ENCODE measurements around the gene CPED1.
"Not testable (repeated sequence)": the region's sequence is repeated elsewhere in the genome, so short reads cannot be mapped to it uniquely, and the experiment has no call there.

The CPED1 gene

GRCh38 chr7:121186746-121187145 lies 198.2 kb downstream of the CPED1 start:
- DNase-seq (ENCODE audit: low spot score), result no peak

GRCh38 chr7:121187222-121187621 lies 198.7 kb downstream of the CPED1 start:
- no peak for DNase-seq (ENCODE audit: low spot score)

GRCh38 chr7:121187676-121188075 lies 199.2 kb downstream of the CPED1 start:
- DNase-seq (ENCODE audit: low spot score), result no peak

GRCh38 chr7:121192834-121193233 lies 204.3 kb downstream of the CPED1 start:
- DNase-seq (ENCODE audit: low spot score), result no peak

GRCh38 chr7:121195010-121195409 lies 206.5 kb downstream of the CPED1 start:
- DNase-seq (ENCODE audit: low spot score), result no peak

- no peak for DNase-seq (ENCODE audit: low spot score)
Observed at GRCh38 chr7:121195874-121196273, 207.4 kb downstream of the CPED1 start.

GRCh38 chr7:121196286-121196685 lies 207.8 kb downstream of the CPED1 start:
- no peak for DNase-seq (ENCODE audit: low spot score)

GRCh38 chr7:121197455-121197854 lies 208.9 kb downstream of the CPED1 start:
- no peak for DNase-seq (ENCODE audit: low spot score)

GRCh38 chr7:121198502-121198901 lies 210.0 kb downstream of the CPED1 start:
- no peak for DNase-seq (ENCODE audit: low spot score)

GRCh38 chr7:121202125-121202524 lies 213.6 kb downstream of the CPED1 start:
- DNase-seq (ENCODE audit: low spot score), result no peak

- DNase-seq (ENCODE audit: low spot score), result no peak
Observed at GRCh38 chr7:121202834-121203233, 214.3 kb downstream of the CPED1 start.

GRCh38 chr7:121204537-121204936 lies 216.0 kb downstream of the CPED1 start:
- DNase-seq (ENCODE audit: low spot score), result no peak

GRCh38 chr7:121205777-121206176 lies 217.3 kb downstream of the CPED1 start:
- no peak for DNase-seq (ENCODE audit: low spot score)

- DNase-seq (ENCODE audit: low spot score), result no peak
Observed at GRCh38 chr7:121211253-121211652, 222.7 kb downstream of the CPED1 start.

GRCh38 chr7:121212036-121212435 lies 223.5 kb downstream of the CPED1 start:
- no peak for DNase-seq (ENCODE audit: low spot score)

GRCh38 chr7:121214657-121215056 lies 226.1 kb downstream of the CPED1 start:
- no peak for DNase-seq (ENCODE audit: low spot score)

GRCh38 chr7:121219026-121219425 lies 230.5 kb downstream of the CPED1 start:
- no peak for DNase-seq (ENCODE audit: low spot score)

- DNase-seq (ENCODE audit: low spot score), result not testable (repeated sequence)
Observed at GRCh38 chr7:121221108-121221507, 232.6 kb downstream of the CPED1 start.

GRCh38 chr7:121228779-121229178 lies 240.3 kb downstream of the CPED1 start:
- DNase-seq (ENCODE audit: low spot score), result no peak

GRCh38 chr7:121235201-121235600 lies 246.7 kb downstream of the CPED1 start:
- no peak for DNase-seq (ENCODE audit: low spot score)

- no peak for DNase-seq (ENCODE audit: low spot score)
Observed at GRCh38 chr7:121237601-121238000, 249.1 kb downstream of the CPED1 start.

- peak; percentile 85 for DNase-seq (ENCODE audit: low spot score)
Observed at GRCh38 chr7:121244120-121244870, 255.8 kb downstream of the CPED1 start.

- not testable (repeated sequence) for DNase-seq (ENCODE audit: low spot score)
Observed at GRCh38 chr7:121251367-121251766, 262.9 kb downstream of the CPED1 start.

- not testable (repeated sequence) for DNase-seq (ENCODE audit: low spot score)
Observed at GRCh38 chr7:121252523-121253235, 264.2 kb downstream of the CPED1 start.
